GM21447 (cell line): ENCODE data around the gene FAM120B.

ENCODE experiments used
- ATAC-seq: cut with Tn5 transposase; IDR thresholded peaks from one replicate; pipeline ENCODE4 v1.9.1; 2021; ENCODE audit not compliant: unreplicated experiment

The FAM120B gene

GRCh38 chr6:170439366-170440361 is 133.1 kb downstream of the FAM120B start:
- ATAC-seq: no peak

- ATAC-seq: no peak
Observed at GRCh38 chr6:170440437-170440836, 133.9 kb downstream of the FAM120B start.

GRCh38 chr6:170441316-170441715 is 134.8 kb downstream of the FAM120B start:
- ATAC-seq: no peak

- no peak for ATAC-seq
Observed at GRCh38 chr6:170442596-170442995, 136.0 kb downstream of the FAM120B start.

- no peak for ATAC-seq
Observed at GRCh38 chr6:170443151-170443662, 136.6 kb downstream of the FAM120B start.

GRCh38 chr6:170444056-170444591 is 137.6 kb downstream of the FAM120B start:
- no peak for ATAC-seq

GRCh38 chr6:170444811-170445211 is 138.3 kb downstream of the FAM120B start:
- ATAC-seq: no peak

GRCh38 chr6:170445487-170445886 is 138.9 kb downstream of the FAM120B start:
- ATAC-seq: no peak

- no peak for ATAC-seq
Observed at GRCh38 chr6:170445971-170446370, 139.4 kb downstream of the FAM120B start.

- ATAC-seq: no peak
Observed at GRCh38 chr6:170446841-170447560, 140.4 kb downstream of the FAM120B start.

GRCh38 chr6:170447561-170447930 is 141.0 kb downstream of the FAM120B start:
- ATAC-seq: no peak

GRCh38 chr6:170448317-170448716 is 141.8 kb downstream of the FAM120B start:
- no peak for ATAC-seq

- ATAC-seq: no peak
Observed at GRCh38 chr6:170448751-170449630, 142.4 kb downstream of the FAM120B start.

- ATAC-seq: no peak
Observed at GRCh38 chr6:170449835-170450753, 143.5 kb downstream of the FAM120B start.

GRCh38 chr6:170450916-170451761 is 144.6 kb downstream of the FAM120B start:
- no peak for ATAC-seq

- no peak for ATAC-seq
Observed at GRCh38 chr6:170451762-170452651, 145.4 kb downstream of the FAM120B start.

GRCh38 chr6:170452767-170453545 is 146.4 kb downstream of the FAM120B start:
- ATAC-seq: no peak
